GM18502 (cell line): ENCODE results near the gene ERLIN1.
A peak's percentile ranks its signal among the peaks of the same experiment; 100 is the strongest.

Source experiments
- ATAC-seq: cut with Tn5 transposase; IDR thresholded peaks from one replicate; pipeline ENCODE4 v1.9.1; 2021; ENCODE audit warnings: mild to moderate bottlenecking; ENCODE audit not compliant: unreplicated experiment, poor library complexity

Gene ERLIN1

GRCh38 chr10:100174699-100175677, 10.8 kb downstream of the ERLIN1 start:
- peak; percentile 94 for ATAC-seq

DNA sequence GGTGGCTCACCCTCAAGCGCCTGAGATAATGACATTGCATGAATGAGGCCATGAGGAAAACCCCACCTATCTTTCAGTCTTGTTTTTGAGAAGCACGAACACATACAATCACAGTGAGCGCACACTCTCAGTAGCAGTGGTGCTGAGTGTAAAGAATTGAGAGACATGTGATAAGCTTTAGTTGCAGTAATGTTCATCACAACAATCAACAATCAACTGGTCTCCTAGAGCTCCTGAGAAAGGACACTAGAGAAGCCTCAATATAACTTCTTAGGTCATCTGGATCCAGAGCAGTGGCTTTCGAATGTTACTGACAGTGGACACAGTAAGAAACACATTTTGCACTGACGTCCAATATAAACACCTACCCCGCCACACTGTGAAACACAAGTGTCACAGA, 12.8 kb downstream of the ERLIN1 start:
- no peak for ATAC-seq

DNA sequence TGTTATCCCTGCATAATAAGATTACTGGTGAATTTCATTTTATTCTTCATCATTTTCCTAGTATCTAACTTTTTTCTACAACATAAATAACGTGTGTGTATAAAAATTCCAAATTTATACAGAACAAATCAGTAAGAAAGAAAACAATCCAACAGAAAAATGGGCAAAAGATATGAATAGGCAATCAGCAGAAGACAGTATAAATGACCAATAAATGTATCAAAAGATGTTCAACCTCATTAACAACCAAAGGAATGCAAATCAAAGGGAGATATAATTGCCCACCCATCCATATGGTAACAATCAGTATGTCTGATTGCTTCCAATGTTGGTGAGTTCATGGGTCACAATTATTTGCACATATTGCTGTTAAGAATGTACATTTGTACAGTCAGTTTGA, 13.5 kb downstream of the ERLIN1 start:
- no peak for ATAC-seq

GRCh38 chr10:100168313-100168643, 17.6 kb downstream of the ERLIN1 start:
- ATAC-seq, result no peak

DNA sequence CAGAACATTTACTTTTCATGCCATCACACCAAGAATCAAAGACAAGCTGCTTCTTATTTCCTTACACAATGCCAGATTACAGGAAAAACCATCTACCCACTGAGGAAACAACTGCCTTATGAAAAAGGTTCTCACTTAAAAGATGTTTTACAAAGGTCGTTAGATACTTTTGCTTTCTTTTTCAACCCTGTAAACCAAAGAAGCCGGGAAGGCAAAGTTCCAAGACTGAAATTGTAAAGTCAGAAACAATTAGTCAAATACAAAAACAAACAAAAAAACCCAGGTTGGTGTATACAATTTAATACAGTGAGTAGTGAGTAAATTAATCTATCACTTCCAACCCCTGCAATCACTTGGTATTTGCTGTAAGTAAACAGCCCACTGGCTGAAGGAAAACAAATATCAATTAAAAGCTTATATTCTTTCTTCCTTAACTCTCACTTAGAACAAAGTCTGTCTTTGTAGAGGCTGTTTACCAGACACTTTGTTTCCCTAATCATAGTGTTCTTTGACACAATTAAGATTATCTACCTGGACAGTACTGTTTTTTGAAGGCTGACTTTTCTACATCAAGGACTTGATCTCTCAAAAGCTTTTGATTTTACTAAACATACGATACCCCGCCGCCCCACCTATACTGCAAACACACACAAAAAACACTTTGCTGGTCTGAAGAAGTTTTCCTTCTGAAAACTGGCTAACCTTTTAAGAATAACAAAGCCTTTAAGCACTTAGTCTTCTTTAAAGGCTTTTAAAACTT, 18.1 kb downstream of the ERLIN1 start:
- no peak for ATAC-seq

GRCh38 chr10:100163704-100164621, 21.9 kb downstream of the ERLIN1 start:
- ATAC-seq, result no peak

DNA sequence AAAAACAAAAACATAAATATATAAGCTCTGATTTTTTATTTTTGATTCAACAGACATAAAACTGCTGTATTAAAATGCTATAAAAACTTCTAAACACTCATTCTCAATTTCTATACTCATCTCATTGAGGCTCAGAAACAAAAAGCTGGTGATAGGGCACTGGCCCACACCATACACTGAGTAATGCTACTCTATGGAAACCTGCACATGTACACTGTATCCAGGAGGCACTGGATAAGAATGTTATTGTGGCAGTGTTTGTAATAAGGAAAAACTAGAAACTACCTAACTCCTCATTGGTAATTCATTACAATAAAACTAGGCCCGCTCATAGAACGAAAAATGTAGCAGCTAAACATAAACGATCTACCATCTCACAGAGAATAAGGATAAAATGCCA, 23.1 kb downstream of the ERLIN1 start:
- no peak for ATAC-seq

DNA sequence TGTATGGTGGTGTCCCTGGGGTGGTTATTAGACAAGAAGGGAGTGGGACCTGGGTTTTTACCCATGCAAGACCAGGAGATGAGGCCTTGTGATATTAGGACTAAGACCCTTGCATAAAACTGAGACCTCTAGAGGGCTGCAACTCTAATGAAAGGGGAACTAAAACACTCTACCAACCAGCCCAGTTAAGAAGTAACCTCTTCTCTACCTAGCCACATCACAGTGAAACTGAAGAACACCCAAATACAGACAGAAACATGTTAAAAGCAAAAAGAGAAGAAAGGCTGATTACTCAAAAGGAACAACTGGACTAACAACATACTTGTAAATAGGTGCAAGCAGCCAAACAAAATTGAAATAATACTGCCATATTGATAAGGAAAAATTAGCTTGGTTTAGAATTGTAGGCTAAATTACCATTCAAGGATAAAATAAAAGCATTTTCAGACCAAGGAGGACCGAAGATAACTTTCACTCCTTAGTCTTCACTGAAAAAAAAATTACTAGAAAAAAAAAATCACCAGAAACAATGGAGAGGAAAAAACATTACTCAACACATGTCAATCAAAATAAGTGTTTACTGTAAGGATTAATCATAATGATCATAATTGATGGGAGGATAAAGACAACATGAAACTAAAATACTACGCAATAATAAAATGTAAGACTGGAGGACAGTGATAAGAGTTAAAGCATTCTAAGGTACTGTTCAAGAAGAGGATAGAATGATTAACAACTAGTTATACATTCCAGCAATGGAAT, 27.6 kb downstream of the ERLIN1 start:
- ATAC-seq, result peak; percentile 90

GRCh38 chr10:100157156-100157555, 28.7 kb downstream of the ERLIN1 start:
- ATAC-seq, result no peak

DNA sequence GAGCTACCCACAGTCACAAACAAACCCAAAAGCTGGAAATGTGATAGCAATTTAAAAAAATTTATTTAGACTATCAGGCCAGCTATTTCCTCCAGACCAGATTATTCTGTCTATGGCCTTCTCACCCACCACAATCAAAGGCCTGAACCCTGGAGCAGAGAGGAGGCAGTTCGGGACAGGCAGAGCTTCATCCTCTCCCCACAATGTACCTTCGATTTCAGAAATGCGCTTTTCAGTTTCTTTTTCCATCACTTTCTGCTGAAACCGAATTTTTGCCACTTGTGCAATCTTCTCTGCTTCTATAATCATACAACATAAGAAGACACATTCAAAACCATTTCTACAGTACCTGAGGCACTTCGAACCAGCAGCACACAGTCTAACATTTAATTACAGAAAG, 29.9 kb downstream of the ERLIN1 start:
- ATAC-seq, result no peak

DNA sequence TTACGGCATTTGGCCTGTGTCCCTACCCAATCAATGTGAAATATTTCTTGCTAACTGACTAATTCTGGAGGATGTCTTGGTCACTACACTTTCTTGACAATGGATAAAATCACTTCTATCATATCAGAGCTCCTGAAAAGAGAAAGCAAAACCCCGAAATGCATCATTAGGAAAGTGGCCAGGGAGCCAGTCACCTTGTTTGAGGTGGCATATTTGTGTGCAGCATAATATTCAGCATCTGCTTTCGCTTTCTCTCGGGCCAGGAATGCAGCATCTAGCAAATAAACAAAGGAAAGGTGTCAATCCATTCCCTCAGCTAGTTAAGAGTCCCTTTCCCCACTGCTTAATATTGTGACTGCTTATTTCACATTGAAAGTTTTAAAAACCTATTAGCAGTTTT, 31.2 kb downstream of the ERLIN1 start:
- ATAC-seq, result no peak

DNA sequence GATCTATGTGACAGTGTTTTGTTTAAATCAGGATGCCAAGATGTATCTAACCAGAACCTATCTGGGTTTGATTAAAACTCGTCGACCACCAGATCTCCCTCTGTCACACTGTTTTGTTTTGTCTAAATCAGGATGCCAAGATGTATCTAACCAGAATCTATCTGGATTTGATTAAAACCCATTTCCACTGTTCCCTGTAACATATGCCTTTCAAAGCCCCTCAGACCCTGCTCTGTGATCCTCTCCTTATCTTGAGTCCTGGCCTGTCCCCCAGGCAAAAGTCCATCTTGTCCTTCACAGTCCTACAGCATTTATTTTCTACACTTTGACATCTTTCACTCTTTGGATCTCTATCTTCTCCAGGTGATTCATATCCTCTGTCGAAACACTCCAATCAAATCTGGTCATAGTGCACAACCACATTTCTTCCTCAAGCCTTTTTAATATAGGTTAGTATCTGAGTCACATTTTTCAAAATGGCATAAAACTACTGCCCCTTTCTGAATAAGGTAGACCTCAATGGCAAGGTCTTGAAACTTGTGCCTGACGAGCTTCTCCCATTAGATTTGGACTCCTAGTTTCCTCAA, 32.5 kb downstream of the ERLIN1 start:
- no peak for ATAC-seq

DNA sequence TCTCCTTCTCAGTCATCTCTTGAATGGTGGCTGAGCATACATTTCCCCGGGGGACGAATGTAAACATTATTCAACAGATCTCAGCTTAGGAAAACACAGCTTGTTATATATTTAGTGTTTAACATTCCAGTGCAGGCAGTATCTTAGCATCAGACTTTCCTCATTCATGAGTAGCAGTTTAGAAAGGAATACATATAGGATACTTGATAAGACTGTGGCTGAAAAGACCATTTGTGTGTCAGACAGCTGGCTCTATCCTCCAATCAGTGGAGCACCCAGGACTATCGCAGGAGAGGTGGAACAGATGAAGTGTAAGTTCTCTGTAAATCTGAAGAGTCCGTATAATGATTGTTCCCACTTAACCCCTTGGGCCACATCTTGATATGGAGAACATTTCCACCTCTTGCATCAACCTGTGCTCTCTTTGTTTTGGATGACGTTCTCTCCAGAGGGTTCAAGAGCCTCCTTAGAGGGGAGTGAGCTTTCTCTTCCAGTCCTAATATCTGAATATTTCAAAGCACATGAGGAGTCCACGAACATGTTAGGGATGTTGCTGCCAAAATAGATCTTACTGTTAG, 34.0 kb downstream of the ERLIN1 start:
- no peak for ATAC-seq

DNA sequence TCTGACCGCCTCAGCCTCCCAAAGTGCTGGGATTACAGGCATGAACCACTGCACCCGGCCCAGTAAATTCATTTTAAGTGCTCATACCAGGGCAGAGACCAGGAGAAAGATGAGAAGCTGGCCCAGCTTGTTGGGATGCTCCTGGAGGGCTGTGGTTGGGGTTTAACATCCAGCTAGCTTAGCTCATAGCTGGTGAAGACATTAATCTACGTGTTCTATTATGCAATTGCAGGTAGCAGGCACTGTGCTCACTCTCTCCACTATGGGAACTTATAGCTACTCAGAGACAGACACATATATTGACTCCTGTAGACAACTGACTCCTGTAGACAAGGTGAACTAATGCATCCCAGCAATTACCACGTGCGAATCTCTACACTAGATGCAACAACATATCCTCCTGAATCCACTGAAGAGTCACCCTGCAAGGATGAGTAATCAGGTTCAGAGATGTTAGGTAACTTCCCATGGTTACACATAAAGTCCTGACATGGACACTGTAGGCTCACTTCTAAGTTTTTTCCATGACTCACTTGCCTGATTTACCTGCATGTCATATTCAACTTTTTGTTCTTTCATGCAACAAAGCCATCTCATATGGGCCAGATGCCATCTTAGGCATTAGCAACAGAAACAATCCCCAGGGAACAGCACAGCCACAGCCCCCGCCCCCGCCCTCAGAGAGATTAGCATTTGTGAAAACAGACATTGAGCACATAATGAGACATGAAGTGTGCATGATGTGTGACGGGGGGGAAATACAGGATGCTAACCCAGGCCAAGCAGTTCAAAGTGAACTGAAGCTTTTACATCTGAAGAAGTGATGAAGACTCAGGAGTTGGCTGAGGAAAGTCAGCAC, 37.2 kb downstream of the ERLIN1 start:
- ATAC-seq, result peak; percentile 73

- no peak for ATAC-seq
Measured at GRCh38 chr10:100146875-100147650, 38.8 kb downstream of the ERLIN1 start.

- no peak for ATAC-seq
Measured at GRCh38 chr10:100146398-100146797, 39.4 kb downstream of the ERLIN1 start.

DNA sequence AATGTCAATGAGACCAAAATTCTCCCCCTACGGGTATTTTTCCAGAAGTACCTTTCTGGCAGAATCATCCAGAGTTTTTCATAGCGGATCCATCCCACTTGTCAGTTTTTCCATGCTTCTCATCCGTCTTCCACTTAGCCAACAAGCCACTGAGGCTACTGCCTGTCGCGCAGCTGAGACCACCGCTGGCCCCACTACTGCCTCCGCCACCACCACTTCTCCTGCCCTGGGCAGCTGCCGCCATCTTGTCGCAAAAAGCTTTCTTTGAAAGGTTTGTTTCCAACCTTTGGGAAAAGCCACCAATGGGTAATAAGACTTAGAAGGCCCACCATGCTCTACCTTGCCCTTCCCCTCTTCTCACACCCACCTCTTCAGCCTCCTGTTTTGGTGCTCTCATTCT, 42.1 kb downstream of the ERLIN1 start:
- no peak for ATAC-seq
